ENCODE measurements around the gene DRAM1. TPM values are rescaled to one million over a fixed set of nuclear protein-coding genes. Genes with fewer than 3 reads are reported as not detected.
A peak's percentile ranks its signal among the peaks of the same experiment; 100 is the strongest.

Gene DRAM1
- total and polyA plus RNA-seq, 10 of the 15 experiments (the other 5 are each of a cell fraction or from before 2014, with no cell fraction given) = 22.4 to 91.5 (median 41.4) TPM

DNA sequence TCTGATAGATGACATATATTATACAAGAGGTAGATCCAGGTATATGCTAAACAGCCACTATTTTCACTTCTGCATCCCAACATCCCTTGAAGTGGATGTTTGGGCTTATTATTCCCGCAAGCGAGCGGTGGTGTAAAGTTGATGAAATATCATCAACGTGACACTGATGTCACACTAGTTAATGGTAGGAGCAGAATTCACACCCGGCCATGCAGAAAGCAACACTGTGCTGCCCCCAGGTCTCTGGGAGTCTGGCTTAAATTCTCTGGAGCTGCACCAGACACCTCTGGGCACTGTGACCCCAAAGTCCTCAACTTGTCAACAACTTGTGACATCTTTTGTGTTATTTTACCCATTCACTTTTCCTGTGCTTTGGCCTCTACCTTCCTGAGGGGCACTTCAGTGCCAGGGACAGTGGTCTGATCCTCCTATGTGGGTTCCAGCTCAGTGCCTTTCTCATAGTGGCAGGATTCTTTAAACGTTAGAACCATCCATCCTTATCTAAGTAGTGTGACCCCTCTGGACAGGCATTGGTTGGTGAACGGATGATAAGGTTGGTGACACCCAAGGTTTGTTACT lies 952 bp downstream of the DRAM1 start (continued):
- TF ChIP-seq, protein P1, sequence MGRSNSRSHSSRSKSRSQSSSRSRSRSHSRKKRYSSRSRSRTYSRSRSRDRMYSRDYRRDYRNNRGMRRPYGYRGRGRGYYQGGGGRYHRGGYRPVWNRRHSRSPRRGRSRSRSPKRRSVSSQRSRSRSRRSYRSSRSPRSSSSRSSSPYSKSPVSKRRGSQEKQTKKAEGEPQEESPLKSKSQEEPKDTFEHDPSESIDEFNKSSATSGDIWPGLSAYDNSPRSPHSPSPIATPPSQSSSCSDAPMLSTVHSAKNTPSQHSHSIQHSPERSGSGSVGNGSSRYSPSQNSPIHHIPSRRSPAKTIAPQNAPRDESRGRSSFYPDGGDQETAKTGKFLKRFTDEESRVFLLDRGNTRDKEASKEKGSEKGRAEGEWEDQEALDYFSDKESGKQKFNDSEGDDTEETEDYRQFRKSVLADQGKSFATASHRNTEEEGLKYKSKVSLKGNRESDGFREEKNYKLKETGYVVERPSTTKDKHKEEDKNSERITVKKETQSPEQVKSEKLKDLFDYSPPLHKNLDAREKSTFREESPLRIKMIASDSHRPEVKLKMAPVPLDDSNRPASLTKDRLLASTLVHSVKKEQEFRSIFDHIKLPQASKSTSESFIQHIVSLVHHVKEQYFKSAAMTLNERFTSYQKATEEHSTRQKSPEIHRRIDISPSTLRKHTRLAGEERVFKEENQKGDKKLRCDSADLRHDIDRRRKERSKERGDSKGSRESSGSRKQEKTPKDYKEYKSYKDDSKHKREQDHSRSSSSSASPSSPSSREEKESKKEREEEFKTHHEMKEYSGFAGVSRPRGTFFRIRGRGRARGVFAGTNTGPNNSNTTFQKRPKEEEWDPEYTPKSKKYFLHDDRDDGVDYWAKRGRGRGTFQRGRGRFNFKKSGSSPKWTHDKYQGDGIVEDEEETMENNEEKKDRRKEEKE (IDR thresholded peaks at IDR 0.05) = no peak
- TF ChIP-seq HDGF (IDR thresholded peaks at IDR 0.05) (no peak), MTA3 (IDR thresholded peaks at IDR 0.05; ENCODE audit: borderline replicate concordance, low read length) (no peak; the same call in 1 of the 2 replicates), EED (IDR thresholded peaks at IDR 0.05; ENCODE audit: low read depth) (no peak), BRCA1 (IDR thresholded peaks at IDR 0.05; ENCODE audit: low read depth, low read length) (no peak), SUZ12 (IDR thresholded peaks at IDR 0.05; ENCODE audit: unreplicated experiment) (no peak), SMARCA5 (IDR thresholded peaks at IDR 0.05) (no peak), JUND (IDR thresholded peaks at IDR 0.05; ENCODE audit: low read depth, low read length) (no peak), ATF7 (IDR thresholded peaks at IDR 0.05; ENCODE audit: low read depth) (peak; percentile 67; the same call in 1 of the 2 replicates), NFYA (IDR thresholded peaks at IDR 0.05; ENCODE audit: borderline replicate concordance, low read depth, low read length) (no peak), ASH2L (IDR thresholded peaks at IDR 0.05; ENCODE audit: borderline replicate concordance, low read depth) (no peak), NRF1 (conservative IDR thresholded peaks at IDR 0.05; ENCODE audit: low read depth, low read length) (no peak), RAD51 (IDR thresholded peaks at IDR 0.05) (no peak), IKZF1 (conservative IDR thresholded peaks at IDR 0.05) (no peak; the same call in 1 of the 2 replicates), CHD4 (IDR thresholded peaks at IDR 0.05) (no peak), RUNX3 (IDR thresholded peaks at IDR 0.05; ENCODE audit: low read length) (peak; percentile 46; the same call in 1 of the 2 replicates), MYB (IDR thresholded peaks at IDR 0.05; ENCODE audit: borderline replicate concordance, low read depth, low read length) (no peak), KAT2A (conservative IDR thresholded peaks at IDR 0.05; ENCODE audit: control insufficient read depth, low read depth, low read length) (no peak), POLR2AphosphoS5 (IDR thresholded peaks at IDR 0.05; ENCODE audit: low read length) (0 out of 2 replicates have a peak, but pooled peaks have one; percentile 23)
- TF ChIP-seq, protein P2, sequence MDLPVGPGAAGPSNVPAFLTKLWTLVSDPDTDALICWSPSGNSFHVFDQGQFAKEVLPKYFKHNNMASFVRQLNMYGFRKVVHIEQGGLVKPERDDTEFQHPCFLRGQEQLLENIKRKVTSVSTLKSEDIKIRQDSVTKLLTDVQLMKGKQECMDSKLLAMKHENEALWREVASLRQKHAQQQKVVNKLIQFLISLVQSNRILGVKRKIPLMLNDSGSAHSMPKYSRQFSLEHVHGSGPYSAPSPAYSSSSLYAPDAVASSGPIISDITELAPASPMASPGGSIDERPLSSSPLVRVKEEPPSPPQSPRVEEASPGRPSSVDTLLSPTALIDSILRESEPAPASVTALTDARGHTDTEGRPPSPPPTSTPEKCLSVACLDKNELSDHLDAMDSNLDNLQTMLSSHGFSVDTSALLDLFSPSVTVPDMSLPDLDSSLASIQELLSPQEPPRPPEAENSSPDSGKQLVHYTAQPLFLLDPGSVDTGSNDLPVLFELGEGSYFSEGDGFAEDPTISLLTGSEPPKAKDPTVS (IDR thresholded peaks at IDR 0.05; ENCODE audit: low read depth, low read length) = no peak
- TF ChIP-seq, protein P3, sequence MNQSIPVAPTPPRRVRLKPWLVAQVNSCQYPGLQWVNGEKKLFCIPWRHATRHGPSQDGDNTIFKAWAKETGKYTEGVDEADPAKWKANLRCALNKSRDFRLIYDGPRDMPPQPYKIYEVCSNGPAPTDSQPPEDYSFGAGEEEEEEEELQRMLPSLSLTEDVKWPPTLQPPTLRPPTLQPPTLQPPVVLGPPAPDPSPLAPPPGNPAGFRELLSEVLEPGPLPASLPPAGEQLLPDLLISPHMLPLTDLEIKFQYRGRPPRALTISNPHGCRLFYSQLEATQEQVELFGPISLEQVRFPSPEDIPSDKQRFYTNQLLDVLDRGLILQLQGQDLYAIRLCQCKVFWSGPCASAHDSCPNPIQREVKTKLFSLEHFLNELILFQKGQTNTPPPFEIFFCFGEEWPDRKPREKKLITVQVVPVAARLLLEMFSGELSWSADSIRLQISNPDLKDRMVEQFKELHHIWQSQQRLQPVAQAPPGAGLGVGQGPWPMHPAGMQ (IDR thresholded peaks at IDR 0.05; ENCODE audit: borderline replicate concordance) = no peak
- TF ChIP-seq, protein P4, sequence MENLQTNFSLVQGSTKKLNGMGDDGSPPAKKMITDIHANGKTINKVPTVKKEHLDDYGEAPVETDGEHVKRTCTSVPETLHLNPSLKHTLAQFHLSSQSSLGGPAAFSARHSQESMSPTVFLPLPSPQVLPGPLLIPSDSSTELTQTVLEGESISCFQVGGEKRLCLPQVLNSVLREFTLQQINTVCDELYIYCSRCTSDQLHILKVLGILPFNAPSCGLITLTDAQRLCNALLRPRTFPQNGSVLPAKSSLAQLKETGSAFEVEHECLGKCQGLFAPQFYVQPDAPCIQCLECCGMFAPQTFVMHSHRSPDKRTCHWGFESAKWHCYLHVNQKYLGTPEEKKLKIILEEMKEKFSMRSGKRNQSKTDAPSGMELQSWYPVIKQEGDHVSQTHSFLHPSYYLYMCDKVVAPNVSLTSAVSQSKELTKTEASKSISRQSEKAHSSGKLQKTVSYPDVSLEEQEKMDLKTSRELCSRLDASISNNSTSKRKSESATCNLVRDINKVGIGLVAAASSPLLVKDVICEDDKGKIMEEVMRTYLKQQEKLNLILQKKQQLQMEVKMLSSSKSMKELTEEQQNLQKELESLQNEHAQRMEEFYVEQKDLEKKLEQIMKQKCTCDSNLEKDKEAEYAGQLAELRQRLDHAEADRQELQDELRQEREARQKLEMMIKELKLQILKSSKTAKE (IDR thresholded peaks at IDR 0.05; ENCODE audit: low read depth, poor library complexity, severe bottlenecking) = no peak
